Caco-2 (cell line): Measurements from ENCODE around the gene SEMA3A. TPM values are rescaled to one million over a fixed set of nuclear protein-coding genes. Genes with fewer than 3 reads are reported as not detected.

Source experiments
- BruUV-seq: library from RNA; stranded (reverse); fragments of 400-500 nt; replicated peaks from 2 replicates; lab custom pipeline; 2021; lab: Mats Ljungman, UMichigan
- CTCF ChIA-PET: fragments of 300-600 bp; sonication (Branson Sonifier 250); formaldehyde crosslinking; loops from one replicate; lab custom pipeline; 2022; ENCODE audit warnings: antibody characterized with exemption; lab: Charles Lee
- POLR2A ChIA-PET: fragments of 300-600 bp; sonication (Branson Sonifier 250); formaldehyde crosslinking; loops from one replicate; lab custom pipeline; 2022; ENCODE audit warnings: antibody characterized with exemption; lab: Charles Lee
- DNase-seq, 2 experiments: peaks; one replicate each; pipeline versions ENCODE4 v3.0.0 to v3.0.0-alpha.2; 2020 to 2022
- H3K27me3 ChIP-seq: replicated peaks from 2 replicates; pipeline ENCODE4 v1.6.0; 2011; ENCODE audit warnings: low read length; ENCODE audit not compliant: control insufficient read depth, insufficient read depth
- H3K36me3 ChIP-seq: 2 replicates; pipeline ENCODE4 v1.5.1; 2011; ENCODE audit warnings: low read length; ENCODE audit not compliant: control insufficient read depth, insufficient read depth
- H3K4me1 ChIP-seq: fragments of 250-450 bp; sonication (Bioruptor Pico); 2 replicates; pipeline ENCODE4 v1.5.1; 2020; ENCODE audit warnings: mild to moderate bottlenecking
- H3K4me3 ChIP-seq: 2 replicates; pipeline ENCODE4 v1.5.1; 2011; ENCODE audit warnings: low read depth, mild to moderate bottlenecking, control low read depth, low read length
- H3K9me3 ChIP-seq: fragments of 250-450 bp; sonication (Bioruptor Pico); 2 replicates; pipeline ENCODE4 v1.5.1; 2020; ENCODE audit warnings: mild to moderate bottlenecking, moderate library complexity
- H3K27ac Mint-ChIP-seq: one replicate; pipeline ENCODE4 v1.8.0; 2022; ENCODE audit warnings: mixed read lengths; ENCODE audit not compliant: unreplicated experiment
- H3K27me3 Mint-ChIP-seq: one replicate; pipeline ENCODE4 v1.8.0; 2022; ENCODE audit warnings: mixed read lengths; ENCODE audit not compliant: insufficient read depth, unreplicated experiment
- H3K36me3 Mint-ChIP-seq: one replicate; pipeline ENCODE4 v1.8.0; 2022; ENCODE audit warnings: mild to moderate bottlenecking, mixed read lengths; ENCODE audit not compliant: insufficient read depth, unreplicated experiment
- H3K4me1 Mint-ChIP-seq: one replicate; pipeline ENCODE4 v1.8.0; 2022; ENCODE audit warnings: low read depth, mixed read lengths; ENCODE audit not compliant: unreplicated experiment
- H3K4me3 Mint-ChIP-seq: one replicate; pipeline ENCODE4 v1.8.0; 2022; ENCODE audit warnings: mild to moderate bottlenecking, moderate library complexity, mixed read lengths; ENCODE audit not compliant: unreplicated experiment
- H3K9me3 Mint-ChIP-seq: one replicate; pipeline ENCODE4 v1.8.0; 2022; ENCODE audit warnings: mixed read lengths; ENCODE audit not compliant: unreplicated experiment
- CTCF ChIP-seq, 2 experiments: fragments of 200-600 bp in 1 of 2; IDR thresholded peaks; 1 replicate in 1 of 2; 2 replicates in 1 of 2; pipeline versions ENCODE4 v1.5.1 to v1.8.0; 2011 to 2022; ENCODE audit warnings: antibody characterized with exemption in 1 of 2, control low read depth in 1 of 2, inconsistent platforms in 1 of 2, low read depth in 1 of 2, low read length in 1 of 2, mild to moderate bottlenecking in 1 of 2, moderate library complexity in 1 of 2; ENCODE audit not compliant: insufficient read depth in 1 of 2, severe bottlenecking in 1 of 2, unreplicated experiment in 1 of 2
- intact Hi-C: fragments of 100-400 bp; cut with micrococcal nuclease; formaldehyde crosslinking; loops from one replicate; pipeline ENCODE4 v1.10.0; 2022; ENCODE audit not compliant: unreplicated experiment
- total RNA-seq: library from RNA; stranded (reverse); gene quantifications from 2 replicates; pipeline ENCODE4 v1.2.3, GENCODE V29; 2022

The SEMA3A gene
- total RNA-seq, 1 experiment from 2014 or later, result 55.1 TPM

- Mint-ChIP-seq H3K4me1 (peaks cover 9% of the 10 kb centered on the region), H3K4me3 (no peak overlapping the region), H3K27ac (no peak overlapping the region), H3K36me3 (peaks cover 16% of the 10 kb centered on the region), H3K9me3 (no peaks in the 10 kb centered on the region), H3K27me3 (no peaks in the 10 kb centered on the region)
- POLR2A ChIA-PET, result no interaction called here
- Histone ChIP-seq H3K27me3 (no peaks in the 10 kb centered on the region), H3K36me3 (no peaks in the 10 kb centered on the region), H3K4me1 (peaks cover 17% of the 10 kb centered on the region), H3K4me3 (no peak overlapping the region), H3K9me3 (no peaks in the 10 kb centered on the region)
- intact Hi-C loops, result no loop called here
- CTCF ChIA-PET, result interaction anchor here (0.5 kb wide), 1 partner anchor 117 kb away, joined by 3 read pairs; no protein-coding TSS in a partner anchor
- DNase-seq, result peak in 1 of 2 experiments; percentile 30
- TF ChIP-seq CTCF (IDR thresholded peaks at IDR 0.05; ENCODE audit: insufficient read depth in 1 of 2, low read depth in 1 of 2, low read length in 1 of 2, severe bottlenecking in 1 of 2, unreplicated experiment in 1 of 2), result peak; percentile 23 to 29
- BruUV-seq, result no TSS peak
Measured at GRCh38 chr7:84100866-84101265, 93.7 kb downstream of the SEMA3A start.

GRCh38 chr7:84095971-84096370 is 98.6 kb downstream of the SEMA3A start:
- no peak overlapping the region for H3K27ac Mint-ChIP-seq
- ChIA-PET CTCF (no interaction called here), POLR2A (no interaction called here)
- no peaks in the 10 kb centered on the region for H3K36me3 ChIP-seq
- DNase-seq, result no peak
- H3K9me3 ChIP-seq, result no peaks in the 10 kb centered on the region
- H3K4me1 ChIP-seq, result peaks cover 52% of the 10 kb centered on the region
- peaks cover 12% of the 10 kb centered on the region for H3K9me3 Mint-ChIP-seq
- intact Hi-C loops, result no loop called here
- BruUV-seq, result no TSS peak
- no peaks in the 10 kb centered on the region for H3K27me3 Mint-ChIP-seq
- no peak overlapping the region for H3K4me3 ChIP-seq
- peaks cover 14% of the 10 kb centered on the region for H3K36me3 Mint-ChIP-seq
- no peak for TF ChIP-seq CTCF (IDR thresholded peaks at IDR 0.05; ENCODE audit: insufficient read depth in 1 of 2, low read depth in 1 of 2, low read length in 1 of 2, severe bottlenecking in 1 of 2, unreplicated experiment in 1 of 2)
- H3K4me1 Mint-ChIP-seq, result peaks cover 39% of the 10 kb centered on the region
- no peak overlapping the region for H3K4me3 Mint-ChIP-seq
- no peaks in the 10 kb centered on the region for H3K27me3 ChIP-seq

- H3K4me1 ChIP-seq, result peaks cover 77% of the 10 kb centered on the region
- TF ChIP-seq CTCF (IDR thresholded peaks at IDR 0.05; ENCODE audit: insufficient read depth in 1 of 2, low read depth in 1 of 2, low read length in 1 of 2, severe bottlenecking in 1 of 2, unreplicated experiment in 1 of 2), result no peak
- Mint-ChIP-seq H3K36me3 (peaks cover 21% of the 10 kb centered on the region), H3K9me3 (peaks cover 12% of the 10 kb centered on the region), H3K27ac (peak overlapping the region; percentile 61), H3K27me3 (no peaks in the 10 kb centered on the region), H3K4me3 (peak overlapping the region; percentile 62), H3K4me1 (peaks cover 60% of the 10 kb centered on the region)
- no peaks in the 10 kb centered on the region for H3K27me3 ChIP-seq
- H3K9me3 ChIP-seq, result no peaks in the 10 kb centered on the region
- intact Hi-C loops, result no loop called here
- ChIA-PET CTCF (no interaction called here), POLR2A (no interaction called here)
- H3K36me3 ChIP-seq, result no peaks in the 10 kb centered on the region
- BruUV-seq, result no TSS peak
- DNase-seq, result no peak
- H3K4me3 ChIP-seq, result 0 out of 2 replicates have a peak overlapping the region, but pooled peaks have one; percentile 8
Measured at GRCh38 chr7:84092207-84092606, 102.4 kb downstream of the SEMA3A start.
